ENCODE measurements around the gene ENDOV. TPM values are rescaled to one million over a fixed set of nuclear protein-coding genes. Genes with fewer than 3 reads are reported as not detected.
A peak's percentile ranks its signal among the peaks of the same experiment; 100 is the strongest.

Gene ENDOV
- total RNA-seq, 4 donors from 2014 or later: 12.4 to 17.7 (median 15.4) TPM

GRCh38 chr17:80389011-80389995, 25.7 kb upstream of the ENDOV start:
- H3K27me3 ChIP-seq: no peaks in the 10 kb centered on the region
- no peak overlapping the region for H3K27ac ChIP-seq
- no peak for TF ChIP-seq CTCF (IDR thresholded peaks at IDR 0.05)
- no peak for TF ChIP-seq POLR2AphosphoS5 (IDR thresholded peaks at IDR 0.05)
- TF ChIP-seq POLR2A (IDR thresholded peaks at IDR 0.05): no peak
- TF ChIP-seq EP300 (IDR thresholded peaks at IDR 0.05): no peak
- no peak for ATAC-seq
- H3K4me1 ChIP-seq: no peaks in the 10 kb centered on the region
- H3K4me3 ChIP-seq: no peak overlapping the region
- peaks cover 0 to 100% of the 10 kb centered on the region in 2 donors for H3K36me3 ChIP-seq
- no peaks in the 10 kb centered on the region for H3K9me3 ChIP-seq
- 64 to 85% methylated on average over 5 to 6 of the region's 22 CpGs for WGBS, 2 donors (ENCODE audit: low coverage in 1 of 2)

DNA sequence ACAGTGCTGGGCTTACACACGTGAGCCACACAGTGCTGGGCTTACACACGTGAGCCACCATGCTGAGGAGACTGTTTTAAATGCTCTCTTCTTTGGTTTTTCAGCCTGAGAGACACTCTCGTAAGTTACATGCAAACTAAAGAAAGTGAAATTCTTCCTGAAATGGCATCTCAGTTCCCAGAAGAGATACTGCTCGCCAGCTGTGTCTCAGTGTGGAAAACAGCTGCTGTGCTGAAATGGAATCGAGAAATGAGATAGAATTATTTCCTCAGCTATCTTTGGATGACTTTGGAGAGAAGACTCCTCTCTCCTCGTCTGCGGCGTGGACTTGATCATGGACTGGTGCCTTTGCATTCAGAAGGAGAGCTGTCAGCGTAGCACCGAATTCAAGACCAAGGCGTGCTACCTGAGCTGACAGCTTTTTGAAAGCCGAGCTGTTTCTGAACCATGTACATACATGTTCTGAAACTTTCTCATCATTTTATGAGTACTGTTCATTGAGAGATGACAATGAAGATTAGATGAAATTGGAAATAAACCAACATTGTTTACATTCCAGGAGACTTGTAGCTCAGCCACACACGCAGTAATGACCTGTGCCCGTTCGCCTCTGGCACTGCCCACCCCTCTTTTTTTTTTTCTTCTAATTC, 21.6 kb upstream of the ENDOV start:
- Histone ChIP-seq H3K4me1 (peaks cover 0 to 12% (median 0%) of the 10 kb centered on the region in 3 donors), H3K27me3 (no peaks in the 10 kb centered on the region), H3K36me3 (peaks cover 0 to 76% of the 10 kb centered on the region in 2 donors), H3K9me3 (no peaks in the 10 kb centered on the region), H3K4me3 (no peak overlapping the region), H3K27ac (no peak overlapping the region)
- no peak for ATAC-seq
- TF ChIP-seq POLR2AphosphoS5 (IDR thresholded peaks at IDR 0.05) (no peak), POLR2A (IDR thresholded peaks at IDR 0.05) (no peak), CTCF (IDR thresholded peaks at IDR 0.05) (no peak), EP300 (IDR thresholded peaks at IDR 0.05) (no peak)
- WGBS, 2 donors (ENCODE audit: low coverage in 1 of 2): 58 to 74% methylated on average over 6 to 13 of the region's 15 CpGs

GRCh38 chr17:80393961-80394360, 21.0 kb upstream of the ENDOV start:
- Histone ChIP-seq H3K4me3 (no peak overlapping the region), H3K36me3 (peaks cover 0 to 70% of the 10 kb centered on the region in 2 donors), H3K9me3 (no peaks in the 10 kb centered on the region), H3K27me3 (no peaks in the 10 kb centered on the region), H3K27ac (peak overlapping the region in 1 of 4 donors; percentile 9), H3K4me1 (peaks cover 0 to 12% (median 0%) of the 10 kb centered on the region in 3 donors)
- TF ChIP-seq CTCF (IDR thresholded peaks at IDR 0.05) (no peak), POLR2A (IDR thresholded peaks at IDR 0.05) (no peak), POLR2AphosphoS5 (IDR thresholded peaks at IDR 0.05) (no peak)
- 40 to 67% methylated on average over 2 to 3 of the region's 4 CpGs for WGBS, 2 donors (ENCODE audit: low coverage in 1 of 2)
- no peak for ATAC-seq

DNA sequence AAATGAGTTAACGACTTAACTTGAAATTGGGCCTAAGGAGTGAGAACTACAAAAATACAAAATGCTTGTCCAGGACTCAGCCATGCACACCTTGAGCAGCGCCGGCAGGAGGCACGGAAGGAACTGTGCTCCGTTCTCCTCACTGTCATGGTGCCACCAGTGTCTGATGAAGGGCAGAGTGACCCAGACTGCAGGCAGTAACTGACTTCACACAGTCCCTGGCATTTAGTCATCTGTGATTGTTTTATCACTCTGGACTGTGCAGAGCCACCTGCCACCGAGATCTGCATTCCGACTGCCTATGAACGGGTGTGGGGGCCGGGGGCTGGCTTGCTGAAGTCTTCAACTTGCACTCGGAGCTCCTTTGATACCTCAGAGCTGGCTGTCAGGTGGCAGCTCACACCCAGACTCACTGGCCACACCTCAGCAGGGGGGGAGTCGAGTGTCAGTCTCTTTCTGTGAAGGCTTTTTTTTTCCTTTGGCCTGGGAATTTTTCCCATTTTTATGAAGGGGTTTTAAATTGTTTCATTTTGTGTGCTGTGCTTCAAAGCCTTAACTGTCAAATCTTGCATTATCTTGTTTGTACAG, 20.2 kb upstream of the ENDOV start:
- 83 to 87% methylated on average over 1 to 5 of the region's 11 CpGs for WGBS, 2 donors (ENCODE audit: low coverage in 1 of 2)
- Histone ChIP-seq H3K36me3 (peaks cover 0 to 62% of the 10 kb centered on the region in 2 donors), H3K4me3 (no peak overlapping the region), H3K9me3 (no peaks in the 10 kb centered on the region), H3K27ac (peak overlapping the region in 1 of 4 donors; percentile 9), H3K4me1 (peaks cover 0 to 12% (median 0%) of the 10 kb centered on the region in 3 donors), H3K27me3 (no peaks in the 10 kb centered on the region)
- no peak for TF ChIP-seq POLR2AphosphoS5 (IDR thresholded peaks at IDR 0.05)
- TF ChIP-seq POLR2A (IDR thresholded peaks at IDR 0.05): no peak
- TF ChIP-seq CTCF (IDR thresholded peaks at IDR 0.05): no peak
- no peak for TF ChIP-seq EP300 (IDR thresholded peaks at IDR 0.05)
- ATAC-seq: no peak
